Endothelial cell of umbilical vein (primary cell): ENCODE results near the gene ZFP36. TPM values are rescaled to one million over a fixed set of nuclear protein-coding genes. Genes with fewer than 3 reads are reported as not detected.

Experiments used
- BruUV-seq: library from RNA; stranded (reverse); fragments of 400-500 nt; replicated peaks from 2 replicates; lab custom pipeline; 2021; lab: Mats Ljungman, UMichigan
- CTCF ChIA-PET: fragments of 300-600, 350-600 bp; sonication (Branson Sonifier 250); formaldehyde crosslinking; loops from one replicate; lab custom pipeline; 2021; ENCODE audit warnings: antibody characterized with exemption, inconsistent platforms; lab: Charles Lee
- POLR2A ChIA-PET: fragments of 300-600, 350-600 bp; sonication (Branson Sonifier 250); formaldehyde crosslinking; loops from one replicate; lab custom pipeline; 2021; ENCODE audit warnings: antibody characterized with exemption, inconsistent platforms; lab: Charles Lee
- DNase-seq: peaks from one replicate; pipeline ENCODE4 v3.0.0-alpha.2; 2011; ENCODE audit warnings: low read depth, low spot score
- FAIRE-seq: peaks from 2 replicates; lab custom pipeline; 2011; peaks lifted over from hg19 to GRCh38; lab: Jason Lieb, UNC
- H2AFZ ChIP-seq: 2 replicates; pipeline ENCODE4 v1.6.0; 2012; ENCODE audit warnings: low read depth, low read length, control low read depth, inconsistent platforms
- H3K27ac ChIP-seq: 2 replicates; pipeline ENCODE4 v1.5.1; 2011; ENCODE audit warnings: low read depth, mild to moderate bottlenecking, control low read depth, low read length, moderate library complexity; ENCODE audit not compliant: insufficient read depth
- H3K27me3 ChIP-seq, 2 experiments: 2 replicates each; pipeline versions ENCODE4 v1.6.0 to v1.6.1; 2011; ENCODE audit warnings: low read length in 2 of 2, mixed read lengths in 1 of 2; ENCODE audit not compliant: control insufficient read depth in 2 of 2, insufficient read depth in 2 of 2
- H3K36me3 ChIP-seq, 2 experiments: 2 replicates in 1 of 2; 3 replicates in 1 of 2; pipeline ENCODE4 v1.5.1; 2011; ENCODE audit warnings: low read length in 2 of 2, mild to moderate bottlenecking in 1 of 2, moderate library complexity in 1 of 2; ENCODE audit not compliant: control insufficient read depth in 2 of 2, insufficient read depth in 2 of 2; ENCODE audit errors: extremely low read depth in 1 of 2
- H3K4me1 ChIP-seq: 3 replicates; pipeline ENCODE4 v1.5.1; 2011; ENCODE audit warnings: mild to moderate bottlenecking, low read length; ENCODE audit not compliant: control insufficient read depth, insufficient read depth; ENCODE audit errors: extremely low read depth
- H3K4me2 ChIP-seq: 2 replicates; pipeline ENCODE4 v1.6.1; 2011; ENCODE audit warnings: low read length, control low read depth, mixed read lengths; ENCODE audit not compliant: insufficient read depth
- H3K4me3 ChIP-seq, 3 experiments: fragments of 200-600 bp in 1 of 3; sonication (generic), shearing (Covaris generic) in 1 of 3; replicated peaks in 1 of 3; 2 replicates each; pipeline ENCODE4 v1.5.1; 2011 to 2016; ENCODE audit warnings: control low read depth in 3 of 3, low read length in 3 of 3, mild to moderate bottlenecking in 2 of 3, inconsistent platforms in 1 of 3, low read depth in 1 of 3, moderate library complexity in 1 of 3; ENCODE audit not compliant: insufficient read depth in 1 of 3
- H3K79me2 ChIP-seq: 2 replicates; pipeline ENCODE4 v1.6.0; 2012; ENCODE audit warnings: low read length, inconsistent platforms; ENCODE audit not compliant: control insufficient read depth, insufficient read depth
- H3K9ac ChIP-seq: replicated peaks from 2 replicates; pipeline ENCODE3; 2011; ENCODE audit warnings: low read length, control low read depth; ENCODE audit not compliant: insufficient read depth; ENCODE audit errors: extremely low read depth
- H3K9me1 ChIP-seq: replicated peaks from 3 replicates; pipeline ENCODE4 v1.6.0; 2011; ENCODE audit warnings: mild to moderate bottlenecking, low read length; ENCODE audit not compliant: control insufficient read depth, insufficient read depth; ENCODE audit errors: extremely low read depth
- H3K9me3 ChIP-seq: replicated peaks from 2 replicates; pipeline ENCODE4 v1.5.1; 2012; ENCODE audit warnings: low read length, inconsistent platforms; ENCODE audit not compliant: control insufficient read depth, insufficient read depth
- H4K20me1 ChIP-seq: replicated peaks from 2 replicates; pipeline ENCODE3; 2011; ENCODE audit warnings: mild to moderate bottlenecking, low read length; ENCODE audit not compliant: control insufficient read depth, insufficient read depth; ENCODE audit errors: extremely low read depth
- CTCF ChIP-seq, 2 donors: IDR thresholded peaks; 1 replicate in 1 of 2; 2 replicates in 1 of 2; pipeline ENCODE4 v1.5.1; 2011; ENCODE audit warnings: low read length in 2 of 2, mild to moderate bottlenecking in 2 of 2, moderate library complexity in 2 of 2, control low read depth in 1 of 2, inconsistent platforms in 1 of 2, low read depth in 1 of 2; ENCODE audit not compliant: insufficient read depth in 1 of 2; ENCODE audit errors: extremely low read depth in 1 of 2
- EZH2 ChIP-seq: IDR thresholded peaks from 2 replicates; pipeline ENCODE4 v1.6.1; 2012; ENCODE audit warnings: borderline replicate concordance, low read depth, mild to moderate bottlenecking, moderate library complexity, low read length, inconsistent platforms; ENCODE audit not compliant: severe bottlenecking
- FOS ChIP-seq: IDR thresholded peaks from 2 replicates; pipeline ENCODE4 v1.6.1; 2011; ENCODE audit warnings: mild to moderate bottlenecking, low read length, moderate library complexity, borderline replicate concordance; ENCODE audit not compliant: insufficient read depth
- GATA2 ChIP-seq: IDR thresholded peaks from 2 replicates; pipeline ENCODE4 v1.7.0; 2011; ENCODE audit warnings: low read depth, mild to moderate bottlenecking, moderate library complexity, mixed read lengths, low read length; ENCODE audit not compliant: insufficient read length, insufficient read depth
- JUN ChIP-seq: IDR thresholded peaks from 2 replicates; pipeline ENCODE4 v1.6.1; 2011; ENCODE audit warnings: borderline replicate concordance, low read depth; ENCODE audit not compliant: insufficient read length, insufficient read depth
- MAX ChIP-seq: IDR thresholded peaks from 2 replicates; pipeline ENCODE4 v1.6.1; 2011; ENCODE audit not compliant: insufficient read depth, insufficient read length
- MYC ChIP-seq: IDR thresholded peaks from one replicate; pipeline ENCODE4 v1.6.1; 2011; ENCODE audit warnings: mild to moderate bottlenecking, low read depth, low read length
- POLR2A ChIP-seq: IDR thresholded peaks from 2 replicates; pipeline ENCODE4 v1.6.1; 2012; ENCODE audit warnings: low read depth, mild to moderate bottlenecking, control low read depth, low read length
- POLR2AphosphoS5 ChIP-seq: IDR thresholded peaks from 2 replicates; pipeline ENCODE4 v1.6.1; 2012; ENCODE audit warnings: low read depth, mild to moderate bottlenecking, control low read depth, low read length, moderate library complexity; ENCODE audit not compliant: insufficient read depth
- dilution Hi-C: fragments of 300-500 bp; cut with MboI; formaldehyde crosslinking; loops from one replicate; pipeline ENCODE4 v1.15.0; 2019; ENCODE audit warnings: low sequenced_read_pairs; ENCODE audit not compliant: extremely low pct_ligation_motif_present
- intact Hi-C: fragments of 100-400 bp; cut with micrococcal nuclease; formaldehyde crosslinking; loops from one replicate; pipeline ENCODE4 v1.10.0; 2022
- polyA plus RNA-seq, 4 experiments: library from polyadenylated mRNA; depleted of rRNA in 3 of 4; stranded (reverse) in 3 of 4; unstranded in 1 of 4; fragments of >200 nt; gene quantifications; 2 replicates each; pipeline versions ENCODE4 v1.2.1 to v1.2.3, GENCODE V29; 2011 to 2012; ENCODE audit warnings: missing spikeins in 1 of 4
- total RNA-seq: library from RNA; stranded (reverse); gene quantifications from 2 replicates; pipeline ENCODE4 v1.2.3, GENCODE V29; 2021

Gene ZFP36
- total and polyA plus RNA-seq, 2 donors (not counting 3 experiments of a cell fraction or from before 2014, with no cell fraction given): 12.2 to 21.7 TPM

- no TSS peak for BruUV-seq
- no peak for FAIRE-seq
- dilution Hi-C loops: no loop called here
These were observed 8.3 kb upstream of the ZFP36 start for GRCh38 chr19:39398297-39398864.

GRCh38 chr19:39399668-39400050 is 7.0 kb upstream of the ZFP36 start:
- no peak overlapping the region for H3K4me3 ChIP-seq
- no peak overlapping the region for H3K9ac ChIP-seq
- FAIRE-seq (no peak), DNase-seq (no peak)
- no peak overlapping the region for H2AFZ ChIP-seq
- H3K27me3 ChIP-seq: no peaks in the 10 kb centered on the region
- no peaks in the 10 kb centered on the region for H3K9me3 ChIP-seq
- no peaks in the 10 kb centered on the region for H3K79me2 ChIP-seq
- H3K4me1 ChIP-seq: peaks cover 20% of the 10 kb centered on the region
- TF ChIP-seq JUN (no peak), POLR2AphosphoS5 (no peak), POLR2A (no peak), CTCF (IDR thresholded peaks at IDR 0.05; ENCODE audit: extremely low read depth in 1 of 2, insufficient read depth in 1 of 2, low read depth in 1 of 2, low read length in 2 of 2) (no peak), MYC (no peak), EZH2 (no peak), FOS (no peak), GATA2 (no peak), MAX (no peak)
- POLR2A ChIA-PET: interaction anchor here (0.8 kb wide), 1 partner anchor 9 kb away, joined by 3 read pairs; the partner anchor contains the start of genes MED29 and PAF1
- no peaks in the 10 kb centered on the region for H3K9me1 ChIP-seq
- intact Hi-C loops: no loop called here
- dilution Hi-C loops: no loop called here
- CTCF ChIA-PET: interaction anchor here (2.9 to 4.5 kb wide), 2 partner anchors 12 kb away, joined by 22 to 147 read pairs; partner anchors contain the start of gene PLEKHG2
- no peak overlapping the region for H3K27ac ChIP-seq
- no peak overlapping the region for H3K4me2 ChIP-seq
- no TSS peak for BruUV-seq
- peaks cover 0 to 7% of the 10 kb centered on the region in 2 experiments for H3K36me3 ChIP-seq
- no peaks in the 10 kb centered on the region for H4K20me1 ChIP-seq

More at GRCh38 chr19:39398297-39398864, 8.3 kb upstream of the ZFP36 start:
- DNase-seq: no peak
- Histone ChIP-seq H3K27ac (no peak overlapping the region), H3K9ac (no peak overlapping the region), H3K27me3 (no peaks in the 10 kb centered on the region), H3K4me1 (peaks cover 14% of the 10 kb centered on the region), H3K9me3 (no peaks in the 10 kb centered on the region), H3K9me1 (no peaks in the 10 kb centered on the region), H4K20me1 (no peaks in the 10 kb centered on the region), H3K4me3 (no peak overlapping the region), H2AFZ (no peak overlapping the region), H3K4me2 (no peak overlapping the region), H3K36me3 (peaks cover 0 to 15% of the 10 kb centered on the region in 2 experiments), H3K79me2 (no peaks in the 10 kb centered on the region)
- intact Hi-C loops: no loop called here
- TF ChIP-seq FOS: no peak
- TF ChIP-seq GATA2: no peak
- TF ChIP-seq EZH2: no peak
- ChIA-PET CTCF (interaction anchor here (0.5 to 4.5 kb wide), 20 partner anchors 9 to 465 kb away, joined by 3 to 147 read pairs (median 3); partner anchors contain the start of genes EID2B, PLEKHG2, RPS16 and SAMD4B), POLR2A (interaction anchor here (1.0 to 1.2 kb wide), 2 partner anchors 9 to 13 kb away, joined by 8 to 10 read pairs; partner anchors contain the start of gene ZFP36)
